Activated T-helper 9 cell treated with anti-CD3 and anti-CD28 coated beads, Interleukin-2, amount 50 U/mL, for 16 hours (primary cell): Measurements from ENCODE around the gene EEF1G.
A peak's percentile ranks its signal among the peaks of the same experiment; 100 is the strongest.
"Not testable (repeated sequence)": the region's sequence is repeated elsewhere in the genome, so short reads cannot be mapped to it uniquely, and the experiment has no call there.

Experiments
- DNase-seq: peaks from one replicate; pipeline ENCODE4 v3.0.0-alpha.2; 2020; ENCODE audit warnings: low read depth

The EEF1G gene

DNA sequence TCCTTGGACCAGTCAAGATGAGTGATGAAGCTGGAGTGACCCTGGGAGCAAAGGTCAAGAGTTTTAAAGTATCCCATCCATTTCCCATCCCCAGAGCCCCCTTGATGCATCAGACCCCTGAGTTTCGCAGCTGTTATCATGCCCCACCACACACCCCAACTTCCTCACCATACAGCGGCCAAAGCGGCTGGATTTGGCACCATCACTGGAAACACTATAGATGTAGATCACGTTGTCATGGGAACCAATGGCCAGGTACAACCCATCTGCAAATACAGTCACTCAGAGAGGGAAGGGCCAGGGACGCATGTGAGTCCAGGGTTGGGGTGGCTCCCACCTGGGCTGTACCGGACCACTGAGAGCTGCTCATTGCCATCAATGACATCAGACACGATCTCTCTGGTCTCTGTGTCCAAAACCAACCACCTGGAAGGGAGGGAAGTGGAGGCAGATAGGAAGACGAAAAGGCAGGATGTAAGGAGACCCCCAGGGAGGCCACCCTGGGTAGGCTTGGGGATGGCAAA lies 30.1 kb upstream of the EEF1G start:
- no peak for DNase-seq

DNA sequence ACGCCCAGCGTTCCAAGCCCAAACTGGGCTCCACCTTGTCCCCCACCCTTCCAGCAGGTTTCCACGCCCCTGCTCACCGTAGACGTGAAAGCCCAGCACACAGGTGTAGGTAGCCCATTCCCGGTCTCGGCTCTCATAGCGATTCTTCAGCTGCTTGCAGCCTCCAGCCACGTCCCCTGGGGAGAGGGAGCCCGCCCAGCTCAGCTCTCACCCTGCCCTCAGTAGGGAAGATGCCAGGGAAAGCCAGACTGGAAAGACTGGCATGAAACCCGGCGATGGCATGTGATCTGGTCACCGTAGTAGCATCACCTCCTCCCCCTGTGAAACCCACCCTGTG lies 29.3 kb upstream of the EEF1G start:
- no peak for DNase-seq

DNA sequence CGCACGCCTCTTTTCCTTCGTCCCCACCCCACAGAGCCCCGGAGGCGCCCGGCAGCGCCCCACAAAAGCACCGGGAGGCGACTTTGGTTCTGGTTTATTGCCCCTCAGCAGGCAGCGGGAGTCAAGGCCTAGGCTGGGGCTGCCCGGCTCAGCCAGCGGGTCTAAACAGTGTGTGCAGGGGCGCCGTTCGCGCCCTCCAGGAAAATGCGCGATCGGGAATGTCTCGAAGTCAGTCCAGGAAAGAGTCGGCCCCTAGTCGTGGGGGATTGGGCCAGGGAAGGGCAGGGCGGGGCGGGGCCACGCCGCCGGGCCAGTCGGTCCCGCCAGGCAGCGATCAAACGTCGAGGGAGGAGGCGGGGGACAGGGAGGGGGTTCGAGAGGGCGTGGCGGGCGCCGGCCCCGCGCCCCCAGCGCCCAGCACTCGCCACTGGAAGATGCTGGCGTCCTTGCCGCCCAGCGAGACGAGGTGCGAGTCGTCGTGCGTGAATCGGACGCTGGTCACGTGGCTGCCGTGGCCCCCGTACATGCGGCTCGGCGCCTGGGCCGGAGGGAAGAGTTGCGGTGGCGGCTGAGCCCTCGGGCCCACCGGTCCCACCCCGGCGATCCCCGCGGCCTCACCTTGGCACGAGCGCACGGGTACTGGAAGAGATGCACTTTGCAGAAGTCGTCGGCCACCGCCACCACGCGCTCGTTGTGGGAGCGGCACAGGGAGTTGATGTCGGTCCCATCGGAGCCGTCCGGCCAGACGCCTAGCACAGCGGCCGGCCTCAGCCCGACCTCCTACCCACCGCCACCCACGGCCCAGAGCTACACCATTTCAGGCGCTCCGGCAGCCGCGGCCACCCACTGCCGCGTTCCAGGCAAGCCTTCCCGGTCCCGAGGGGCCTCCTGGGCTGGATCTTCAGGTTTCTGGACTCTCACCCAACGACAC lies 28.7 kb upstream of the EEF1G start:
- DNase-seq = peak; percentile 32

DNA sequence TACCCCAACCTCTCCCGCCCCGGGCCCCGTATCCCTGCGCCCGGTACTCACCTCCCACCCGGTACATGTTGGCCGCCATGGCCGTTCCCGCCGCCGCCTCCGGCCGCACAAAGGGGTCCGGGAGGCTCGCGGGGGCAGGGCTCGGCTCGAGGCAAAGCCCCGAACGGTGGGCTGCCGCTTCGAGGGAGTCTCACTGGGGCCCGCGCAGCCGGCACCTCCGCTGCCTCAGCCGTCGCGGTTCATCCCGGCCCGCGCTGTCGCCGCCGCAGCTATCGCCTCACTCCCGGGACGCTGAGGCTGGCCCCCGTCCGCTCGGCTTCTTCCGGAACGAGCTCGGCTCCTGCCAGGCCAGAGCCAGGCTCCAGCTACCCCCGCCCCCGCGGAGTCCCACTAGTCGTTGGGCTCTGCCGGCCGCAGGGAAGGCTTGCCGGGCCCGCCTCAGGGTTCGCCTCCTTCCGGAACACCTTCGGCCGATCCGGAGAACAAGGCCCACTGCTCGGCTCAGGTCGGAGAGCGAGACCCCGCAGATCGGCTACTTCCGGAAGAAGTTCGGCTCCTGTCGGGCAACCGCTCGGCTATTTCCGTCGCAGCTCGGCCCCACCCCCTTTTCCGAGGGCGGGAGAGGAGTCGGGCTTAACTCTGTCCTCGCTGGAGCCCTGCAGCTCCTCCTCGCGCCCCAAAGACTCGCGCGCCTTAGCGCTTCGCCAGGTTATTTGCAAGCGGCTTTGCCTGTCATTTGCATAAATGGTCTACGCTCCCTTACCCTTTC lies 27.9 kb upstream of the EEF1G start, which contains the start of gene MTA2:
Gene MTA2, minus strand, starts transcription at position 494 of the 769 bp plus-strand sequence. Its CDS starts 415 bp downstream, at position 79.
- peak; percentile 99 for DNase-seq

DNA sequence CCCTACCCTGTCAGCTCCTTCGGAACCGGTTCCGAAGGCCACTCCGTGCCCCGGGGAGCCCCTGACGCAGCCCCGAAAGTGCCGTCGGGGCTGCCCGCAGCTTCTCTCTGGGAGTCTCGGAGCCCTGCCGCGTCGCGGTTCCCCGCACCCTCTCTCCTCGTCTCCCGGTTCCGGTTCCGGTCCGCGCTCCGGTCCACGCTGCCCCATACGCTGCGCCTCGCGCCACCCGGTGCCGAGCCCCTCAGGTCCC lies 27.4 kb upstream of the EEF1G start:
- peak; percentile 41 for DNase-seq

DNA sequence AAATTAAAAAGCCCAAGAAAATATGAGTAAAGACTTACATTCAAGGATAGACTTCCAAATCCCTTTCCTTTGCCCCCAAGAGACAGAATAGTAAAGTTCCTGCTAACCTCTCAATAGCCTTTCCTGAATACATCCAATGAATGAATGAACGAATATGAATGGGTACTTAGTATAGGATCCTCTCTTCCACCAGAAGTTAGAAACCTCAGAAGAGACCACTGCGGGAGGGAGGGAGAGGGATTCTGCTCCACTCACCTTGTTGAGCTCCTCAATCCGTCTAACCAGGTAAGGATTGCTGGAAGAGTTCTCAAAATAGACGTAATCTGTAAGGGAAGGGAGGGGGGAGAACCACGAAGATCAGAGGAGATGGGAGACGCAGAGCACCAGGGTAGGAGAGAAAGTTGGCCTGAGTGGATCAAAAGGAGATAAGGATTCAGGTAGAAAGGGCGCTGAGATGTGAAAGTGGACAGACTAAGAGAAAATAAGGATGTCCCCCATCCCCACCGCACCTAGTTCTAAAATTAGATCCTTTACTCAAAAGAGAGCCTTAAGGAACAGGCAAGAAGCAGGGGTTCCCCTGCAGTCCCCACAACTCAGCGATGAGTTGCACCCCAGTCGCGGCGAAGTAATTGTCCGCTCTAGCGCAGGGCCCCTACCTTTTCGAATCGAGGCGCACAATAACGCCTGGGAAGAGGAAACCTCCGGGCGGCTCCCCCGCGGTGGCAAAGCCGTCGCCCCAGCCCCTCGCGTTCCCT lies 26.9 kb upstream of the EEF1G start:
- no peak for DNase-seq

DNA sequence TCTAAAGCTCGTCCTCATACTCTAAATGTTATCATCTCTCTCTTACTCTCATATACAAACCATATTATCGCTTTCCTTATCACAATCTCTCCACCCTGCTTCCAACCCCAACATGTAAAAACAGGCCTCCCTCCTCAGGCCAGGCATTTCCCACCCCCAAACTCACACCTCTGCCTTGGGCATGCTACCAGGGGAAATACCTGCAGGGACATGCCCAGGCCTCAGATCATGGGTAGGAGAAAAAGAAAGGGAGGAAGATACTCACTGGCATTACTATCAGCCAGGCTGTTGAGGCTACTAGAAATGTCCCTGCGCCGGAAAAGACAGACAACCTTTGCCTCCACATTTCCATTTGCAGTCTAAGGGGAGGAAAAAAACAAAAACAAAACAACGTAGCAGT lies 26.2 kb upstream of the EEF1G start:
- no peak for DNase-seq

DNA sequence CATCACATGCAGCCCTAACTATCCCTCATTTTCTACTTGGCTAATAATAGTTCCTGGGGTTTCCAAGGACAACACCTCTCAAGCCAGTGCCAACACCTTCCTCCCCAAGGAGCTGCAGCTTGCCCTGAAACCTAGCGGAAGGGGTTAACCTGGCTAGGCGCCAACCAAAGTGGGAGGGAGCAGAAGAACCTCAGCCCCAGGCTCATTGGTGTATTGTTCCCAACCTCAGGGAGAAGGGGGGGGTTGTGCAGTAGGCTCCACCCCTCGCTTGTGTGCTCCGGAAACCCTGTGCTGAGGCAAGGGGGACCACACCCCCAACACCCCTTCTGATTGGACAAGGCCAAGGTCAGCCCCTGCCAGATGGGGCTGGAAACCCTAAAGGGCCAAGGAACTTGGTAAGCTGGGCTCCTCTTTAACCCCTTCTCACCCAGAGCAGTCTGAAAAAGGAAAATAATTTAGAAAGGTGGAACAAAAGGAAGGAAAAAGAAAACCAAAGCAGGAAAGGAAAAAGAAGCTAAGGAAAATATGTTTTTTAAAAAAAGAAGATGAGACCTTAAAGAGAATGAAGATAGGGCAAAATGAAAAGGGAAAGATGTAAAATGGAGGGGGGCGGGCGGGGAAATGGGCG lies 25.5 kb upstream of the EEF1G start:
- DNase-seq = peak; percentile 88

DNA sequence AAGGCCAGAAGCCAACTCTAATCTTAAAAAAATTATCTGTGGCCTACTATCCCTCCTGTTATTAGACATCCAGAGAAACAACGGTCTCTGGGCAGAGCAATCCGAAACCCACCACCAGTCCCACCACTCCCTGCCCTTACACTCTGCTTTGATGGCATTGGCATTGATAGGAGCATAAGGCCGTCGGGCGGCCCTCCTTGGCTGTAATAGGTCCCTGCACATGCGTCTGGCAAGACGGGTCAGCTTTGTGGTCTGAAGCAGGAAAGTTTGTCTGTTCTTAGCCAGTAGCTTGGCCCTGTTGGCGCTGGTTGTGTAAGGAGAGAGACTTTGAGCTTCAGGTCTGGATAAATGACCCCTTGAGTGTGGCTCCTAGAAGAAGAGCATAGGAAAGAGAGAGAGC lies 21.4 kb upstream of the EEF1G start:
- DNase-seq = no peak

DNA sequence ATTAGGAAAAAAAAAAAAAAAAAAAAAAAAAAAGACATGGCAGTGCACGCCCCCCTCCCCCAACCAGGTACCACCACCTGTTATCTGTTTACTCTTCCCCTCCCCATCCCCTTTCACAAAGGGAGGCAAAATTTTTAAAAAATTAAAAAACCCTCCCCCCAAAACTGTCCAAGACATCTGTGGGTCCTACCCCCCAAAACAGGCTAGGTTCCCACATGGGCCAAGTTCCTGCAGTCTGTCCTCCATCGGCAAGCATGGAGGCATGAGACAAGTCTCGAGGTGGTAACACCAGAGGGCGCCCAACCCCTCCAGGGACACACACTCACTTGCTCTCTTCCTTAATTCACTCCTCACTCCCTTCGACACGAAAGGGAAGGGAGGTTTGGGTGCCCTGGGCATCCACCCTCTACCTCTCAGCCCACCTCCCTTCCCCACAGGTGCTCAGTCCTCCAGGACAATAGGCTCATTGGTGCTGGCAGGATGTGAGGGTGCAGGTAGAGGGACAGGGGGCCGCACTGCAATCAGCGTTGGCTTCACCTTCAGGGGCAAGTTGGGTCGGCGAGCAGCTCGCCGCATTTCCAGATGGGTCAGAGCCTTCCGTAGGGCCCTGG lies 19.8 kb upstream of the EEF1G start:
- peak; percentile 61 for DNase-seq

DNA sequence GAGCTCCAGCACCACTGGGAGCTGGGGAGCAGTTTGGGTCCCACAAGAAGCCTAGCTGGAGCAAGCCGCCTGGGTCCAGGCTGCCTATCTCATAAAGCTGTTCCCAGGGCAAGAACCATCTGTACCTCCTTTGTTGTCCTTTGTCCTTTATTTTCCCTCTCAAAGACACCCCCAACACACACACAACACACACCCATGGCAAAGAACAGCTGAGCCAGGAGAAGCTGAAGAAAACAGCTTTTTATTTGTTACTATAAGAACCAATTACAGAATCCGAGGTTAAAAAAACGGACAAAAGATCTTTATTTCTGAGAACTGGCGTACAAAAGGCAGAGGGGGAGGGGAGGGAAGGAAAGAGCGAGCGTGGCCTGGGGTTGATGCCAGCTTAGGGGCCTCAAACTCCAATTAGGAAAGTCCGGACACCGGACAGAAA lies 19.3 kb upstream of the EEF1G start:
- DNase-seq = no peak

DNA sequence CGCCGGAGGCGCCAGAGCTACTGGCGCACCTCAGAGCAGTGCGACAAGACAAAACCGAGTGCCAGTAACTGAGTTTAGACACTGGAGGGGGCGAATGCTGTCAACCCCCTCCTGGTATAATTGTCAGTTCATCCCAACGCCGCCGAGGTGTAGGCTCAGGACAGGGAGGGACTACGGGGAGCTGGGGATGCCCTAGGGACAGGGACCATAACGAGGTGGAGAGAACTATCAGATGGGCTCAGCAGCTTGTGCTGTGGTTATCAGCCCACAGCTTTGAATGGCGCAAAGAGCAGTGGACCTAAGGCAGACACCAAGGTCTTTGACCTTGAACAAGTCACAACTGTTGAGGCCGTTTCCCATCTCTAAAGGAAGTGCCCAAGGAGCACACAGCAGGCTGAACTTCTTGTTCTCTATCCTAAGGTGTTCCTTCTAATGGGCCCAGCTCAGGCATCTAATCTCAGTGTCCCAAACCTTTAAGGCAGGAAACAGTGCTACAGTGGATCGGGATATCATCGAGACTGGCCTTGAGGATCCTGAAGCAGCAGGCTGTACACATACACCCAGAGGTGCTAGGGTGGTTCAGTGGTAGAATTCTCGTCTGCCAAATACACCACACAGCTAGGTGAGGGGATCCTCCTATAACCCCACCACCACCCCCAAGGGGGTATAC lies 18.6 kb upstream of the EEF1G start:
- no peak for DNase-seq

DNA sequence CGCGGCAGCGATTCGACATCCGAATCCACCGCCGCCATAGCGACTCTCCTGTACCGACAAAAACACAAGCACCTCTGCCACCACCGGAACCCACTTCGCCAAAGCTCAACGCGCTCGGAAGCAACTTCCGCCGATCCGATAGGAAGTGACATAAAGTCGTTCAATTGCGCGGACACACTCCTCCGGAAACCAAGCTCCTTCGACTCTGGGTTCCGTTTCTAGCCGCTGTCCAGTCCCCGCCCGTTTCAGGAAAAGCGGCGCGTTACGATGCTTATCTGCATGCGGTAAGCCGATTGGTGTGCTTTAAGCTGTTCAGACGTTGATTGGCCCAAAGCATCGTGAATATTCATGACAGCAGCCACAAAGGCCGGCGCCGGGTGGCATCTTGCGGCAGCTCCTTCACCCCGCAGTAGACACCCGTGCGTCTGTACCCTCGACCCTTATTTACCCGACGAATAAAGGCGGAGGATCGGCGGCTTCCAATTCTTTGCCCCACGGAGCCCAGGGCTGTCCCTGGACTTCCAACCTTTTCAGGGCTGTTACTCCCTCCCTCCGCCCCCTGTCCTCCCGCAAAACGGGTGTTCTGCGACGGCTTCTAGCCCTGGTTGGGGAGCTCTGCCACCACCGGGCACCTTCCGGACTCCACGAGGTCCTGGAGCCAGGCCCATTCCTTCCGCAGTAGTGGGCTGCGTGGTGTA lies 17.9 kb upstream of the EEF1G start, which contains the start of gene TUT1:
Gene TUT1, minus strand, starts transcription at position 76 of the 698 bp plus-strand sequence. Its CDS starts 38 bp downstream, at position 38.
- peak; percentile 92 for DNase-seq

DNA sequence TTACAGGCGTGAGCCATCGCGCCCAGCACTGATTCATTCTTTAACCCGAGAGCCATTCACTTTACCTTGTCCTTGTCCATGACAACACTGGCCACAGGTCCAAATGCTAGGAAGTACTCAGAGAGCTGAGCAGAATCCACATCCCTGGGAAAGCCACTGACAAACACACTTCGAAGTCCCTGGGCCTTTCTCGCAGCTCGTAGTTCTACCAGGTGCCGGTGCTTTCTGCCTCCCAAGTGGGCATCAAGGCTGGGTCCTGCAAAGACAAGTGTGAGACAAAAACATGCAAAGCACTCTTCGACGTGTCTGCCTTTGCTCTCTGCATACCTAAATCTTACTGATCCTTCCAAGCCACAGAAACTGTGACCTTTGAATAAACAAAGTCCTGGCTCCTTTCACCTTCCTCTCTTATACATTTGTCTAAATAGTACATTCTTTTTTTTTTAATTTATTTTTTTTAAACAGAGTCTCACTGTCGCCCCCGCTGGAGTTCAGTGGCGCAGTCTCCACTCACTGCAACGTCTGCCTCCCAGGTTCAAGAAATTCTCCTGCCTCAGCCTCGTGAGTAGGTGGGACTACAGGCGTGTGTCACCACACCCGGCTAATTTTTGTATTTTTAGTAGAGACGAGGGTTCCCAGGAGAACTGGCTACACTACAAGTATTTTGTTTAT lies 15.4 kb upstream of the EEF1G start:
- no peak for DNase-seq

DNA sequence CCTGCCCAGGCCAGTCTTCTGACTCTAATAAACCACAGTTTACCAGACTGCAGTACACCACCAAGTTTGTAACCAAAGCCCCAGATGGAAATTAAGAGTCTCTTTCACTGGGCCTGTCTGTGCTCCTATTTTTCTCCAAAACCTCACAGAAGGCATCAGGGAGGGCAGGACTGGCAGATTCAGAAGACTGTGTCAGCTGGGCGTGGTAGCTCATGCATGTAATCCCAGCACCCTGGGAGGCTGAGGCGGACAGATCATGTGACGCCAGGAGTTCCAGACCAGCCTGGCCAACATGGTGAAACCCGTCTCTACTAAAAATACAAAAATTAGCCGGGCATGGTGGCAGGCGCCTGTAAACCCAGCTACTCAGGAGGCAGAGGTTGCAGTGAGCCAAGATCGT lies 11.7 kb upstream of the EEF1G start:
- DNase-seq = not testable (repeated sequence)

DNA sequence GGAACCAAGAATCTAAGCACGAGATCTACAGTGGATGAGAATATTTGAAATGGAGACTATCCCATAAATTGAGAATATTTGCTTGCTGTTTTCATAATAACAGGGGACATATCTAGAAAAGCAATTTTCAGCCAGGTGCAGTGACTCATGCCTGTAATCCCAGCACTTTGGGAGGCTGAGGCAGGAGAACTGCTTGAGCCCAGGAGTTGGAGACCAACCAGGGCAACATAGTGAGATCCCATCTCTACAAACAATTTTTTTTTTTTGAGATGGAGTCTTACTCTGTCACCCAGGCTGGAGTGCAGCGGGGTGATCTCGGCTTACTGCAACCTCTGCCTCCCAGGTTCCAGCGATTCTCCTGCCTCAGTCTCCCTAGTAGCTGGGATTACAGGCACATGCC lies 8.0 kb upstream of the EEF1G start:
- not testable (repeated sequence) for DNase-seq

DNA sequence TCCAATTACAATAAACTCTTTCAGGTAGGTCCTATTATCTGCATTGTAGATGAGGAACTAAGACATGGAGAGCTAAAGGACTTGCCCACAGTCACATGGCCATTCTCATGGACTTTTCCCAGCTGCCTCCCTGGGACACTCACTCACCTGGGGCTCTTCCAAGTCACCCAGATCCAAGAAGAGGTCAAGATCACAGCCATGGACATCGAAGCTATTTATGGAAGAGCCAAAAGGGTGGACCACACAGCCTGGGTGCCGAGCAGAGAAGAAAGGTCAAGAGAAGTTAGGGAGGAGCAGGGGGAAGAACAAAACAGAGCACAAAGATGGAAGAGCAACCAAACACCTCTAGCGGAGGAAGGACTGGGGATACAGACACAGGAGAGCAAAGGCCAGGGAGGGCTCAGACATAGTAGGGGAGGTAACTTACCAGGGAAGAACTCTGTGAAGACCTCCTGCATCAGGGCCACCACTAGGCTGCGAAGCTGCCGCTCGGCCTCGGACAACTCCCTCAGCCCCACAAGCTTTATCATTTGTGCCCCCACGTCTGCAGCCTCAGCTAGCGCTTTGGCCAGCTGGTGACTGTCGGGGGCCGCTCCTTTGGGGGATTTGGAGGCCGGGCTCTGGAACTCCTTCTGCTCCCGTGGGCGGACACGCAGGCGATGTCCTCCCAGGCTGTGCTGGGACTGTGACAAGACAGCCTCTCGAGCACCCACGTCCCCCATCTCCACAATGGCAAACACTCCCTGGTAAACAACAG lies 7.4 kb upstream of the EEF1G start:
- no peak for DNase-seq

DNA sequence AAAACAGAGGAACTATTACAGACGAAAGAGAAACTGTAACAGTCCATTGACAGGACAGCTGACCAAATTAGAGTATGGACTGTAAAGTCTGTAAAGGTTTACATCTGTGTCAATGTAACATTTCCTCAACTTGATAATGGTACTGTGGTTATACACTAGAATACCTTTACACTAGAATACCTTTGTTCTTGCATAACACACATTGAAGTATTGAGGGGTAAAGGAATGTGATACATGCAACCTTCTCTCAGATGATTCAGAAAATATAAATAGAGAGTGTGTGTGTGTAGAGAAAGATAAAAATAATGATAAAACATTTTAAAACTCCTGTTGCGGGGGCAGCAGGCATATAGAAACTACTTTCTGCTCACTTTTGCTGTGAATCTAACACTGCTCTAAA lies 5.6 kb upstream of the EEF1G start:
- no peak for DNase-seq

DNA sequence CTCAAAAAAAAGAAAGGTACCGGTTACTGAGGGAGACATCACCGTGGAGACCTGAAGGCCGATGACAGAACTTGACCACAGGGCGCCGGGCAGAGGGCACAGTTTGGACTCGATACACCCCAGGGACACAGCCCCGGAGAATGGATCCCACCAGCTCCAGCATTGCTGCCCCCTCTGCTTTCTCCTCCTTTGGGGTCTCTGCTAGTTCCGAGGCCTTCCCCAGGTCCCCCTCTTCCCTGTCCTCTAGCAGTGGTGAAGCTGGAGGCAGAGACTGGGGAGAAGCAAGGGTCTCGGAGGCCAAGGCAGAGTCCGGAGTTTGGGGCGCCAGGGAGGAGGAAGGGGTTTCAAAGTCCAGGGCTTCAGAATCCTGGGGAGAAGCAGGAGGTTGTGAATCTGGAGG lies 4.8 kb upstream of the EEF1G start:
- no peak for DNase-seq
